Measurements from ENCODE around the gene RNF166. TPM values are rescaled to one million over a fixed set of nuclear protein-coding genes. Genes with fewer than 3 reads are reported as not detected.

RNF166 gene
- total and polyA plus RNA-seq, 2 experiments from 2014 or later, result 33.5 to 34.2 TPM

GRCh38 chr16:88730632-88731607, 24.7 kb upstream of the RNF166 start:
- no peak for TF ChIP-seq CTCF (IDR thresholded peaks at IDR 0.05; ENCODE audit: low read depth, low read length)
- Histone ChIP-seq H3K4me3 (no peak overlapping the region), H3K27me3 (no peaks in the 10 kb centered on the region), H3K4me1 (ENCODE audit: low read depth) (no peaks in the 10 kb centered on the region), H3K27ac (no peak overlapping the region), H3K9me3 (ENCODE audit: low read depth) (no peaks in the 10 kb centered on the region), H3K36me3 (peaks cover 7% of the 10 kb centered on the region)
- peak in 1 of 2 donors; percentile 35 for DNase-seq (ENCODE audit: low read depth in 1 of 2, low spot score in 1 of 2)

GRCh38 chr16:88727871-88728270, 21.7 kb upstream of the RNF166 start:
- H3K4me3 ChIP-seq, result no peak overlapping the region
- no peaks in the 10 kb centered on the region for H3K9me3 ChIP-seq (ENCODE audit: low read depth)
- peak in 1 of 2 donors; percentile 65 for DNase-seq (ENCODE audit: low read depth in 1 of 2, low spot score in 1 of 2)
- peak overlapping the region; percentile 43 for H3K27ac ChIP-seq
- no peaks in the 10 kb centered on the region for H3K4me1 ChIP-seq (ENCODE audit: low read depth)
- H3K36me3 ChIP-seq, result peaks cover 6% of the 10 kb centered on the region
- H3K27me3 ChIP-seq, result no peaks in the 10 kb centered on the region
- TF ChIP-seq CTCF (IDR thresholded peaks at IDR 0.05; ENCODE audit: low read depth, low read length), result no peak

- TF ChIP-seq CTCF (IDR thresholded peaks at IDR 0.05; ENCODE audit: low read depth, low read length), result no peak
- no peak overlapping the region for H3K27ac ChIP-seq
- H3K4me1 ChIP-seq (ENCODE audit: low read depth), result no peaks in the 10 kb centered on the region
- no peaks in the 10 kb centered on the region for H3K27me3 ChIP-seq
- no peak overlapping the region for H3K4me3 ChIP-seq
- no peaks in the 10 kb centered on the region for H3K9me3 ChIP-seq (ENCODE audit: low read depth)
- no peak for DNase-seq (ENCODE audit: low read depth in 1 of 2, low spot score in 1 of 2)
- H3K36me3 ChIP-seq, result peaks cover 8% of the 10 kb centered on the region
Measured at GRCh38 chr16:88726981-88727380, 20.8 kb upstream of the RNF166 start.

- no peak for DNase-seq (ENCODE audit: low read depth in 1 of 2, low spot score in 1 of 2)
- no peak for TF ChIP-seq CTCF (IDR thresholded peaks at IDR 0.05; ENCODE audit: low read depth, low read length)
- no peaks in the 10 kb centered on the region for H3K9me3 ChIP-seq (ENCODE audit: low read depth)
Measured at GRCh38 chr16:88726408-88726749, 20.2 kb upstream of the RNF166 start.

GRCh38 chr16:88725609-88726407, 19.6 kb upstream of the RNF166 start:
- Histone ChIP-seq H3K9me3 (ENCODE audit: low read depth) (no peaks in the 10 kb centered on the region), H3K4me3 (no peak overlapping the region), H3K27me3 (no peaks in the 10 kb centered on the region), H3K4me1 (ENCODE audit: low read depth) (no peaks in the 10 kb centered on the region), H3K36me3 (peaks cover 15% of the 10 kb centered on the region), H3K27ac (no peak overlapping the region)
- no peak for TF ChIP-seq CTCF (IDR thresholded peaks at IDR 0.05; ENCODE audit: low read depth, low read length)
- no peak for DNase-seq (ENCODE audit: low read depth in 1 of 2, low spot score in 1 of 2)

More at GRCh38 chr16:88726408-88726749, 20.2 kb upstream of the RNF166 start:
- H3K4me1 ChIP-seq (ENCODE audit: low read depth), result no peaks in the 10 kb centered on the region
- H3K4me3 ChIP-seq, result no peak overlapping the region
- no peak overlapping the region for H3K27ac ChIP-seq
- H3K36me3 ChIP-seq, result peaks cover 13% of the 10 kb centered on the region
- H3K27me3 ChIP-seq, result no peaks in the 10 kb centered on the region

All from cardiac muscle cell (in vitro differentiated cells and primary cell).